Measurements from ENCODE around the gene GRIN2C. TPM values are rescaled to one million over a fixed set of nuclear protein-coding genes. Genes with fewer than 3 reads are reported as not detected.

The GRIN2C gene
- total and polyA plus RNA-seq, 2 of the 4 experiments (the other 2 are of a cell fraction), result 0.22 TPM; not detected in 1

DNA sequence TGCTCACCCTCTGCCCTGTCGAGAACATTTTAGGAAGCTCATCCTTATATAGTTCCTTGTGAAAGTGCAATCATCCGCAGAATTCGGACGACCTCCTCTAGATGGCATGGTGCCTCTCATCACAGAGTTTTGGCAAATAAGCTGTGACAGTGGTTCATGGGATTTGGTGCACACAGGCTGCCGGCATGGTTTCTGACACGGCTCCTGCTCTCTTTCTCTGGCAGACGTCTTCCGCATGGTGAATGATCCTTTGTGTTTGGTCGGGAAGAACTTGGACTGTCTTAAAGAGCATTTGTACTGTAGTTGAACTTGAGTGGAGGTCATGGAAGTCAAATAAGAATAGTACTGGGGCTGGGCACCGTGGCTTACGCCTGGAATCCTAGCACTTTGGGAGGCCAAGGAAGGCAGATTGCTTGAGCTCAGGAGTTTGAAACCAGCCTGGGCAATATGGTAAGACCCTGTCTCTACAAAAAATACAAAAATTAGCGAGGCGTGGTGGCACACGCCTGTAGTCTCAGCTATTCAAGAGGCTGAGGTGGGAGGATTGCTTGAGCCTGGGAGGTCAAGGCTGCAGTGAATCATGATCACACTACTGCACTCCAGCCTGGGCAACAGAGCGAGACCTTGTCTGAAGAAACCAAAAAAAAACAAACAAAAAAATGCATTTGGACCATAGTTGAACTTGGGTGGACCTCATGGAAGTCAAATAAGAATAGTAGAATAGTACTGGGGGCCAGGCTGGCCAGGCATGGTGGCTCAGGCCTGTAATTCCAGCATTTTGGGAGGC lies 48.8 kb downstream of the GRIN2C start:
- no peak overlapping the region for H4K5ac ChIP-seq (ENCODE audit: low read depth, low read length)
- DNase-seq, result no peak
- H2BK120ac ChIP-seq (ENCODE audit: low read depth, low read length), result no peak overlapping the region
- H2BK15ac ChIP-seq (ENCODE audit: low read depth, low read length), result no peak overlapping the region
- no peak overlapping the region for H4K91ac ChIP-seq (ENCODE audit: insufficient read depth, low read depth, low read length)
- ChIA-PET CTCF (no interaction called here), POLR2A (ENCODE audit: unreplicated experiment) (no interaction called here)
- no peak overlapping the region for H4K8ac ChIP-seq (ENCODE audit: low read depth in 2 of 2, low read length in 2 of 2)
- no peak overlapping the region for H3K4ac ChIP-seq (ENCODE audit: low read depth, low read length)
- 0 out of 2 replicates have a peak, but pooled peaks cover 2% of the 10 kb centered on the region for H3K9me1 ChIP-seq (ENCODE audit: insufficient read depth, low read length)
- 80% methylated on average over 5 of the region's 15 CpGs; no CpG with 5 or more reads in 1 of the 2 experiments for WGBS, 2 experiments (ENCODE audit: extremely low coverage in 2 of 2, insufficient read length in 1 of 2)
- H4K20me1 ChIP-seq (ENCODE audit: insufficient read depth, low read length), result no peaks in the 10 kb centered on the region; the same call in 1 of the 2 replicates
- intact Hi-C loops (cut with micrococcal nuclease) (no loop called here), dilution Hi-C loops (cut with HindIII; ENCODE audit: low sequenced_read_pairs, unreplicated experiment) (no loop called here), in situ Hi-C loops (cut with MboI; ENCODE audit: low sequenced_read_pairs) (no loop called here)
- no peak overlapping the region for H3K27ac ChIP-seq (ENCODE audit: insufficient read depth, low read length)
- ATAC-seq (ENCODE audit: low read depth), result no peak
- H3K4me2 ChIP-seq (ENCODE audit: low read depth, low read length), result no peak overlapping the region
- no peaks in the 10 kb centered on the region for H3K9me3 ChIP-seq (ENCODE audit: control insufficient read depth, insufficient read depth, low read length)
- no peaks in the 10 kb centered on the region for H3K27me3 ChIP-seq (ENCODE audit: control insufficient read depth, insufficient read depth, low read length)
- H3K14ac ChIP-seq (replicated peaks; ENCODE audit: low read depth, low read length), result no peak overlapping the region
- H3K4me1 ChIP-seq (ENCODE audit: control insufficient read depth, insufficient read depth, low read length), result no peaks in the 10 kb centered on the region
- no peak overlapping the region for H2AFZ ChIP-seq (replicated peaks; ENCODE audit: low read length, poor library complexity)
- H3K23ac ChIP-seq (ENCODE audit: low read depth, low read length), result no peak overlapping the region
- no TSS peak for BruUV-seq (replicated peaks)
- no peaks in the 10 kb centered on the region for H3K79me1 ChIP-seq (ENCODE audit: low read depth in 1 of 2, low read length in 2 of 2)
- H3K9ac ChIP-seq (ENCODE audit: low read depth, low read length), result no peak overlapping the region
- H3K4me3 ChIP-seq (ENCODE audit: insufficient read depth, low read depth, low read length), result no peak overlapping the region
- H2BK5ac ChIP-seq (ENCODE audit: low read depth, low read length, poor library complexity, severe bottlenecking), result no peak overlapping the region
- peaks cover 3% of the 10 kb centered on the region for H3K36me3 ChIP-seq (ENCODE audit: control insufficient read depth, insufficient read depth, low read length)
- TF ChIP-seq RFX5 (IDR thresholded peaks at IDR 0.05; ENCODE audit: low read depth, low read length), result no peak
- TF ChIP-seq RCOR1 (IDR thresholded peaks at IDR 0.05; ENCODE audit: insufficient replicate concordance, low read length), result no peak
- TF ChIP-seq POLR2A (IDR thresholded peaks at IDR 0.05; ENCODE audit: low read depth, low read length), result no peak
- no peak for TF ChIP-seq CHD1 (IDR thresholded peaks at IDR 0.05; ENCODE audit: low read depth, low read length)
- TF ChIP-seq, protein P1, sequence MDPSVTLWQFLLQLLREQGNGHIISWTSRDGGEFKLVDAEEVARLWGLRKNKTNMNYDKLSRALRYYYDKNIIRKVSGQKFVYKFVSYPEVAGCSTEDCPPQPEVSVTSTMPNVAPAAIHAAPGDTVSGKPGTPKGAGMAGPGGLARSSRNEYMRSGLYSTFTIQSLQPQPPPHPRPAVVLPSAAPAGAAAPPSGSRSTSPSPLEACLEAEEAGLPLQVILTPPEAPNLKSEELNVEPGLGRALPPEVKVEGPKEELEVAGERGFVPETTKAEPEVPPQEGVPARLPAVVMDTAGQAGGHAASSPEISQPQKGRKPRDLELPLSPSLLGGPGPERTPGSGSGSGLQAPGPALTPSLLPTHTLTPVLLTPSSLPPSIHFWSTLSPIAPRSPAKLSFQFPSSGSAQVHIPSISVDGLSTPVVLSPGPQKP (IDR thresholded peaks at IDR 0.05; ENCODE audit: borderline replicate concordance, low read depth, low read length), result no peak
- TF ChIP-seq BHLHE40 (IDR thresholded peaks at IDR 0.05; ENCODE audit: low read depth, low read length), result no peak
- TF ChIP-seq RAD21 (IDR thresholded peaks at IDR 0.05; ENCODE audit: low read length), result no peak
- TF ChIP-seq SMC3 (IDR thresholded peaks at IDR 0.05; ENCODE audit: low read depth, low read length), result no peak
- TF ChIP-seq FOS (IDR thresholded peaks at IDR 0.05; ENCODE audit: low read depth, low read length), result no peak
- TF ChIP-seq MAZ (IDR thresholded peaks at IDR 0.05; ENCODE audit: borderline replicate concordance, low read depth, low read length), result no peak
- TF ChIP-seq MXI1 (IDR thresholded peaks at IDR 0.05; ENCODE audit: borderline replicate concordance, low read depth, low read length), result no peak
- no peak for TF ChIP-seq CEBPB (IDR thresholded peaks at IDR 0.05; ENCODE audit: low read depth, low read length)
- TF ChIP-seq, protein P2, sequence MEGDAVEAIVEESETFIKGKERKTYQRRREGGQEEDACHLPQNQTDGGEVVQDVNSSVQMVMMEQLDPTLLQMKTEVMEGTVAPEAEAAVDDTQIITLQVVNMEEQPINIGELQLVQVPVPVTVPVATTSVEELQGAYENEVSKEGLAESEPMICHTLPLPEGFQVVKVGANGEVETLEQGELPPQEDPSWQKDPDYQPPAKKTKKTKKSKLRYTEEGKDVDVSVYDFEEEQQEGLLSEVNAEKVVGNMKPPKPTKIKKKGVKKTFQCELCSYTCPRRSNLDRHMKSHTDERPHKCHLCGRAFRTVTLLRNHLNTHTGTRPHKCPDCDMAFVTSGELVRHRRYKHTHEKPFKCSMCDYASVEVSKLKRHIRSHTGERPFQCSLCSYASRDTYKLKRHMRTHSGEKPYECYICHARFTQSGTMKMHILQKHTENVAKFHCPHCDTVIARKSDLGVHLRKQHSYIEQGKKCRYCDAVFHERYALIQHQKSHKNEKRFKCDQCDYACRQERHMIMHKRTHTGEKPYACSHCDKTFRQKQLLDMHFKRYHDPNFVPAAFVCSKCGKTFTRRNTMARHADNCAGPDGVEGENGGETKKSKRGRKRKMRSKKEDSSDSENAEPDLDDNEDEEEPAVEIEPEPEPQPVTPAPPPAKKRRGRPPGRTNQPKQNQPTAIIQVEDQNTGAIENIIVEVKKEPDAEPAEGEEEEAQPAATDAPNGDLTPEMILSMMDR (conservative IDR thresholded peaks at IDR 0.05; ENCODE audit: low read depth, low read length), result no peak
- no peak for TF ChIP-seq NFE2L2 (IDR thresholded peaks at IDR 0.05; ENCODE audit: low read depth, low read length)
- no peak overlapping the region for H2AK5ac ChIP-seq (ENCODE audit: low read depth, low read length)
- H2BK20ac ChIP-seq (ENCODE audit: low read depth, low read length), result no peak overlapping the region
- H3K18ac ChIP-seq (ENCODE audit: low read depth, low read length), result no peak overlapping the region
- H2AK9ac ChIP-seq (replicated peaks; ENCODE audit: low read depth, low read length, poor library complexity), result no peak overlapping the region
- no peak overlapping the region for H3K56ac ChIP-seq (ENCODE audit: extremely low read depth, insufficient read depth, low read length)

Data from IMR-90 (cell line).